ENCODE measurements around the gene NUP214.
"Not testable (repeated sequence)": the region's sequence is repeated elsewhere in the genome, so short reads cannot be mapped to it uniquely, and the experiment has no call there.

Gene NUP214

GRCh38 chr9:131244331-131244730 is 118.9 kb downstream of the NUP214 start:
- not testable (repeated sequence) for DNase-seq; H3K79me2 ChIP-seq (ENCODE audit: control insufficient read depth, insufficient read depth, low read length); H3K36me3 ChIP-seq (ENCODE audit: control insufficient read depth, insufficient read depth, low read length); H2BK5ac ChIP-seq (ENCODE audit: low read length); H3K4me1 ChIP-seq (ENCODE audit: control insufficient read depth, low read depth, low read length); H3K23ac ChIP-seq (ENCODE audit: low read length); H2BK15ac ChIP-seq (replicated peaks; ENCODE audit: low read depth); H4K5ac ChIP-seq (ENCODE audit: low read length); H3K27me3 ChIP-seq (ENCODE audit: insufficient read depth, low read length, poor library complexity); H3K79me1 ChIP-seq (ENCODE audit: low read length); H3K56ac ChIP-seq (ENCODE audit: low read length); H3K4ac ChIP-seq (ENCODE audit: low read depth, low read length); H3K27ac ChIP-seq (ENCODE audit: low read depth, low read length); H2BK120ac ChIP-seq (ENCODE audit: low read depth, low read length); H3K4me2 ChIP-seq (ENCODE audit: low read length); H4K8ac ChIP-seq (ENCODE audit: low read depth, low read length); H3K18ac ChIP-seq (ENCODE audit: low read length); H3K4me3 ChIP-seq (ENCODE audit: low read length); H3K9ac ChIP-seq (ENCODE audit: low read length); H2AK5ac ChIP-seq (ENCODE audit: low read length)
- no CpG with 5 or more reads among the region's 5 CpGs for WGBS (ENCODE audit: extremely low coverage, insufficient coverage, low lambda C conversion rate)

GRCh38 chr9:131246618-131247017 is 121.2 kb downstream of the NUP214 start:
- DNase-seq, result no peak
- no peaks in the 10 kb centered on the region for H3K4me1 ChIP-seq (ENCODE audit: control insufficient read depth, low read depth, low read length)
- H4K5ac ChIP-seq (ENCODE audit: low read length), result no peak overlapping the region
- no peaks in the 10 kb centered on the region for H3K36me3 ChIP-seq (ENCODE audit: control insufficient read depth, insufficient read depth, low read length)
- 100% methylated on average over 1 of the region's 4 CpGs for WGBS (ENCODE audit: extremely low coverage, insufficient coverage, low lambda C conversion rate)
- H3K4ac ChIP-seq (ENCODE audit: low read depth, low read length), result no peak overlapping the region
- H3K27me3 ChIP-seq (ENCODE audit: insufficient read depth, low read length, poor library complexity), result no peaks in the 10 kb centered on the region
- no peak overlapping the region for H3K4me2 ChIP-seq (ENCODE audit: low read length)
- no peak overlapping the region for H3K18ac ChIP-seq (ENCODE audit: low read length)
- no peak overlapping the region for H4K8ac ChIP-seq (ENCODE audit: low read depth, low read length)
- H2AK5ac ChIP-seq (ENCODE audit: low read length), result no peak overlapping the region
- H3K79me2 ChIP-seq (ENCODE audit: control insufficient read depth, insufficient read depth, low read length), result no peaks in the 10 kb centered on the region
- no peak overlapping the region for H3K9ac ChIP-seq (ENCODE audit: low read length)
- no peak overlapping the region for H2BK15ac ChIP-seq (replicated peaks; ENCODE audit: low read depth)
- no peak overlapping the region for H2BK120ac ChIP-seq (ENCODE audit: low read depth, low read length)
- H3K79me1 ChIP-seq (ENCODE audit: low read length), result no peaks in the 10 kb centered on the region
- H3K4me3 ChIP-seq (ENCODE audit: low read length), result no peak overlapping the region
- H3K27ac ChIP-seq (ENCODE audit: low read depth, low read length), result no peak overlapping the region
- H3K56ac ChIP-seq (ENCODE audit: low read length), result no peak overlapping the region
- H3K23ac ChIP-seq (ENCODE audit: low read length), result no peak overlapping the region
- no peak overlapping the region for H2BK5ac ChIP-seq (ENCODE audit: low read length)

GRCh38 chr9:131252120-131252519 is 126.7 kb downstream of the NUP214 start:
- H2BK5ac ChIP-seq (ENCODE audit: low read length), result no peak overlapping the region
- no peak overlapping the region for H3K4me3 ChIP-seq (ENCODE audit: low read length)
- no peak overlapping the region for H2BK120ac ChIP-seq (ENCODE audit: low read depth, low read length)
- no peak overlapping the region for H3K9ac ChIP-seq (ENCODE audit: low read length)
- no peak overlapping the region for H3K56ac ChIP-seq (ENCODE audit: low read length)
- H3K36me3 ChIP-seq (ENCODE audit: control insufficient read depth, insufficient read depth, low read length), result no peaks in the 10 kb centered on the region
- no peaks in the 10 kb centered on the region for H3K4me1 ChIP-seq (ENCODE audit: control insufficient read depth, low read depth, low read length)
- no peak for DNase-seq
- no peak overlapping the region for H3K27ac ChIP-seq (ENCODE audit: low read depth, low read length)
- no peak overlapping the region for H4K5ac ChIP-seq (ENCODE audit: low read length)
- no peak overlapping the region for H3K4me2 ChIP-seq (ENCODE audit: low read length)
- no peaks in the 10 kb centered on the region for H3K79me1 ChIP-seq (ENCODE audit: low read length)
- H3K18ac ChIP-seq (ENCODE audit: low read length), result no peak overlapping the region
- H2AK5ac ChIP-seq (ENCODE audit: low read length), result no peak overlapping the region
- WGBS (ENCODE audit: extremely low coverage, insufficient coverage, low lambda C conversion rate), result no CpG with 5 or more reads among the region's 23 CpGs
- no peak overlapping the region for H4K8ac ChIP-seq (ENCODE audit: low read depth, low read length)
- no peaks in the 10 kb centered on the region for H3K27me3 ChIP-seq (ENCODE audit: insufficient read depth, low read length, poor library complexity)
- H2BK15ac ChIP-seq (replicated peaks; ENCODE audit: low read depth), result no peak overlapping the region
- no peak overlapping the region for H3K23ac ChIP-seq (ENCODE audit: low read length)
- no peaks in the 10 kb centered on the region for H3K79me2 ChIP-seq (ENCODE audit: control insufficient read depth, insufficient read depth, low read length)
- H3K4ac ChIP-seq (ENCODE audit: low read depth, low read length), result no peak overlapping the region

- Histone ChIP-seq H2BK15ac (replicated peaks; ENCODE audit: low read depth) (no peak overlapping the region), H3K18ac (ENCODE audit: low read length) (no peak overlapping the region), H3K56ac (ENCODE audit: low read length) (no peak overlapping the region), H3K23ac (ENCODE audit: low read length) (no peak overlapping the region), H3K27ac (ENCODE audit: low read depth, low read length) (no peak overlapping the region), H3K4me1 (ENCODE audit: control insufficient read depth, low read depth, low read length) (no peaks in the 10 kb centered on the region), H3K4me3 (ENCODE audit: low read length) (no peak overlapping the region), H3K79me1 (ENCODE audit: low read length) (no peaks in the 10 kb centered on the region), H3K4ac (ENCODE audit: low read depth, low read length) (no peak overlapping the region), H2BK120ac (ENCODE audit: low read depth, low read length) (no peak overlapping the region), H3K27me3 (ENCODE audit: insufficient read depth, low read length, poor library complexity) (no peaks in the 10 kb centered on the region), H4K8ac (ENCODE audit: low read depth, low read length) (no peak overlapping the region), H2AK5ac (ENCODE audit: low read length) (no peak overlapping the region), H4K5ac (ENCODE audit: low read length) (no peak overlapping the region), H3K79me2 (ENCODE audit: control insufficient read depth, insufficient read depth, low read length) (no peaks in the 10 kb centered on the region), H3K9ac (ENCODE audit: low read length) (no peak overlapping the region), H3K36me3 (ENCODE audit: control insufficient read depth, insufficient read depth, low read length) (no peaks in the 10 kb centered on the region), H2BK5ac (ENCODE audit: low read length) (no peak overlapping the region), H3K4me2 (ENCODE audit: low read length) (no peak overlapping the region)
- no CpG with 5 or more reads among the region's 14 CpGs for WGBS (ENCODE audit: extremely low coverage, insufficient coverage, low lambda C conversion rate)
- DNase-seq, result no peak
Measured at GRCh38 chr9:131253891-131254491, 128.6 kb downstream of the NUP214 start.

- WGBS (ENCODE audit: extremely low coverage, insufficient coverage, low lambda C conversion rate), result no CpG with 5 or more reads among the region's 14 CpGs
- Histone ChIP-seq H3K9ac (ENCODE audit: low read length) (no peak overlapping the region), H3K23ac (ENCODE audit: low read length) (no peak overlapping the region), H3K4ac (ENCODE audit: low read depth, low read length) (no peak overlapping the region), H3K56ac (ENCODE audit: low read length) (no peak overlapping the region), H2AK5ac (ENCODE audit: low read length) (no peak overlapping the region), H2BK15ac (replicated peaks; ENCODE audit: low read depth) (no peak overlapping the region), H3K36me3 (ENCODE audit: control insufficient read depth, insufficient read depth, low read length) (no peaks in the 10 kb centered on the region), H3K27me3 (ENCODE audit: insufficient read depth, low read length, poor library complexity) (no peaks in the 10 kb centered on the region), H4K5ac (ENCODE audit: low read length) (no peak overlapping the region), H3K4me1 (ENCODE audit: control insufficient read depth, low read depth, low read length) (no peaks in the 10 kb centered on the region), H3K79me2 (ENCODE audit: control insufficient read depth, insufficient read depth, low read length) (no peaks in the 10 kb centered on the region), H3K27ac (ENCODE audit: low read depth, low read length) (no peak overlapping the region), H3K18ac (ENCODE audit: low read length) (no peak overlapping the region), H3K4me3 (ENCODE audit: low read length) (no peak overlapping the region), H2BK120ac (ENCODE audit: low read depth, low read length) (no peak overlapping the region), H3K4me2 (ENCODE audit: low read length) (no peak overlapping the region), H2BK5ac (ENCODE audit: low read length) (no peak overlapping the region), H3K79me1 (ENCODE audit: low read length) (no peaks in the 10 kb centered on the region), H4K8ac (ENCODE audit: low read depth, low read length) (no peak overlapping the region)
- DNase-seq, result no peak
Measured at GRCh38 chr9:131254626-131255025, 129.2 kb downstream of the NUP214 start.

- Histone ChIP-seq H3K79me1 (ENCODE audit: low read length) (no peaks in the 10 kb centered on the region), H3K56ac (ENCODE audit: low read length) (no peak overlapping the region), H3K27me3 (ENCODE audit: insufficient read depth, low read length, poor library complexity) (no peaks in the 10 kb centered on the region), H3K4ac (ENCODE audit: low read depth, low read length) (no peak overlapping the region), H2BK120ac (ENCODE audit: low read depth, low read length) (no peak overlapping the region), H3K36me3 (ENCODE audit: control insufficient read depth, insufficient read depth, low read length) (no peaks in the 10 kb centered on the region), H2AK5ac (ENCODE audit: low read length) (no peak overlapping the region), H4K8ac (ENCODE audit: low read depth, low read length) (no peak overlapping the region), H4K5ac (ENCODE audit: low read length) (no peak overlapping the region), H3K9ac (ENCODE audit: low read length) (no peak overlapping the region), H2BK15ac (replicated peaks; ENCODE audit: low read depth) (no peak overlapping the region), H3K4me1 (ENCODE audit: control insufficient read depth, low read depth, low read length) (no peaks in the 10 kb centered on the region), H3K4me2 (ENCODE audit: low read length) (no peak overlapping the region), H3K18ac (ENCODE audit: low read length) (no peak overlapping the region), H3K79me2 (ENCODE audit: control insufficient read depth, insufficient read depth, low read length) (no peaks in the 10 kb centered on the region), H3K23ac (ENCODE audit: low read length) (no peak overlapping the region), H2BK5ac (ENCODE audit: low read length) (no peak overlapping the region), H3K4me3 (ENCODE audit: low read length) (no peak overlapping the region), H3K27ac (ENCODE audit: low read depth, low read length) (no peak overlapping the region)
- WGBS (ENCODE audit: extremely low coverage, insufficient coverage, low lambda C conversion rate), result no CpG with 5 or more reads among the region's 8 CpGs
- DNase-seq, result no peak
Measured at GRCh38 chr9:131255676-131256197, 130.4 kb downstream of the NUP214 start.
